ENCODE measurements around the gene ITPRID1.

The ITPRID1 gene

GRCh38 chr7:31642681-31643115 is 128.8 kb downstream of the ITPRID1 start:
- DNase-seq: no peak

- DNase-seq: no peak
These were observed 133.1 kb downstream of the ITPRID1 start for GRCh38 chr7:31646942-31647341.

GRCh38 chr7:31647511-31647910 is 133.6 kb downstream of the ITPRID1 start:
- DNase-seq: no peak

DNA sequence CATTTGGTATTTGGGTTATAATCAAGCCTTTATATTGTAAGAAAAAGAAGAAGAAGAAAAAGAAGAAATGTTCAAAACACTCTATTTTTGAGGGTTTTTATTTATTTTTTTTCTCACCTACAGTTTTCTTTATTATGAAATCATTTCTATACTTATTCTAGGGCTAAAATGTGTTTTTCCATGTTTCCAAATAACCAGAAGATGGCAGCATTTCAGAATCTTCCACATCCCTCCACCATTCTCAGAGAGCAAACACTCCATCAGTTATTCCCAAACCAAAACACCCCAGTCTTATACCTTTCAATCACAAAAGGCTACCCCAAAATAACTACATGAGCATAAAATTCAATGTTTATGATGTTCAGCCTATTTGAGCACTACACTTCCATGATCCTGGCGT is 134.4 kb downstream of the ITPRID1 start:
- DNase-seq: peak; percentile 23

DNA sequence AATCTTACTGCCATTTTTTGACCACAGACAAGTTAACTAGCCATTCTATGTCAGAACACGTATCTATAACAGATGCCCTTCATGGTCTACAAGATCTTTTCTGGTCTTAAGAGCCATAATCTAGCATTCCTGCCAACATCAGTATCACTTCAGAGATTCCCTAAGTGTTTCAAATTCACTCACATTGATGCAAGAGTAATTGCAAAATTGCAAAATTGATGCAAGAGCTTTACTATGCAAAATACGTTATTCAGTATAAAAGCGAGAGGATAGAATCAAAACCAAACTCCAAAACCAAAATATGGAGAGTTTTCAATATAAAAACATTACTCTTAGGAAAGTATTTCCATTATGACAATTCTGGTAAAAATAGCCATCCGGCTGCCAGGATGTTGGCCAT is 135.0 kb downstream of the ITPRID1 start:
- DNase-seq: no peak

GRCh38 chr7:31651234-31652062 is 137.6 kb downstream of the ITPRID1 start:
- no peak for DNase-seq

DNA sequence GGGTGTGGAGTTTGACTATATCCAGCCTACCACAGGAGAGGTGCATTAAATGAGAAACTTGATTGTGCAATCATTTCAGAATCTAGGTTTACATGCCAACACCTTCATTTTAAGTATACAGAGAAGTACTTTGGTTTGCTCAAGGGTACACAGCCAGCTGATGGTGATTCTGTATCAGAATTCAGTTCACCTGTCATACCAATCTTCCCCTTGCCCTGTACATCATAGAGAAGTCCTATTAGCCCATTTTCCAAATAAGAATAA is 138.1 kb downstream of the ITPRID1 start:
- no peak for DNase-seq

DNA sequence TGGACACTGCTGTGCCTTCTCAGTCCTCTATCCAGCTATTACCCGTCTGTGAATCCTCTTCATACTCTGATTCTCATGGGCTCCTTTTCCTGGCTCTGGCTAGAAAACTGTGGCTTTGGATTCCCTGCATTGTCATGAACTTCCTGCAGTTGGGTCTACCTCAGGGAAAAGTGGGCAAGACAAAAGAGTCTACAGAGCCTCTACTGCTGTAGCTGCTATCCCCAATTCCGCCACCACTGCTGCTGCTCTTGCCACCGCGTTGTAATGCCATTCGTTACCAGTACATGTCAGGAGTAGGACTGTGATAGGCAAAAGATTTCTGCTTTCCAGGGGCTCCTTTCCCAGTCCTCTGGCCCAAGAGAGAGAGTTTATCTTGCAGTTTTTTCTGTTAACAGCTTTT is 149.2 kb downstream of the ITPRID1 start:
- no peak for DNase-seq

DNA sequence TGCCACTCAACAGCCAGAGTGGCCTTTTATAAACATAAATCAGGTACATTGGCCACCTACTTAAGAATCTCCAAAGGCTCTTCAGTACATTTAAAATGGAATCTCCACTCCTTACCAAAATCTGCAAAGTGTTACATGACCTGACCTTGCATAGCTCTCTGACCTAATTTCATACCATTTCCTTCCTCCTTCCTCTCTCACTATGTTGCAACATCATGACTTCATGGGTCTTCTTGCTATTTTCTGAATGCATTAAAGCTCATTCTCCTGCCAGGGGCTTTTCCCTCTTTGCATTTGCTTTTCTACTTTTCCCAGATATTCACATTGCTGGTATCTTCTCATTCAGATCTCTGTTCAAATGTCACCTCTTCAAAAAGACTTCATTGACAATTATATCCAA is 151.0 kb downstream of the ITPRID1 start:
- DNase-seq: no peak

DNA sequence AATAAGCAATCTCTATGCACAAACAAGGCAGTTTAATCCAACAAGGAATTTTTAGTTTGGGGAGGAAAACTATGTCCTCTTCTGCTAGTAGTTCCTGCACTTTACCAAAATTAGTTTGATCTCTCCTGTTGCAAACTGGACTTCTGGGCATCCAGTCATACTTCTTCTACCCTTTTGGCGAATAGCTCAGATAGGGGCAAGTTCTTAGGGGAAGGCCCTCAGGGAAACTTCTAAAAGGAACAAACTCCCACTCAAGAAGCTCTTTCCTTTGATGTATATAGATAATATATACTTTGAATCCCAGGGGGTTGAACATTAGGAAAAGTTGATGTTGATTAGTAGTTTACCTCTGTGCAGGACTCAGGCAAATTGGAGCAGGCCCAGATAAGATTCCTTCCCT is 151.7 kb downstream of the ITPRID1 start:
- no peak for DNase-seq

DNA sequence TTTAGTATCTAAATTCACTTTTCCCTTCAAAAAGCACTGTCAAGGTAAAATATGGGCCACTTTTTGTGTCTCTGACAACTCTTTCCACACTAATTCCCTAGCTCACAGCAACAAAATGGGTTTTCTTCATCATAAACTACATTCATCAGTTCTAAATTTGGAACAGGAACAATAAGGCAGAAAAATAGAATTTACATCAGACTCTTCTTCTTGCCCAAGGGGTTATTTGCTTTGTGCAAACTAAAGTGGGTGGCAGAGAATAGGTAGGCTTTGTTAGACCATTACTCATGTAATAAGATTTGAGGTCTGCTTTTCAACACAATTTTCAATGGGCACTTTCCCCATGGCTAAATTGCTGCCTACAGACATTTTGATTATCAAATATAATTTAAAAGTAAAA is 155.6 kb downstream of the ITPRID1 start:
- DNase-seq: no peak

- DNase-seq: peak; percentile 82
These were observed 165.8 kb downstream of the ITPRID1 start for GRCh38 chr7:31679574-31680305.

DNA sequence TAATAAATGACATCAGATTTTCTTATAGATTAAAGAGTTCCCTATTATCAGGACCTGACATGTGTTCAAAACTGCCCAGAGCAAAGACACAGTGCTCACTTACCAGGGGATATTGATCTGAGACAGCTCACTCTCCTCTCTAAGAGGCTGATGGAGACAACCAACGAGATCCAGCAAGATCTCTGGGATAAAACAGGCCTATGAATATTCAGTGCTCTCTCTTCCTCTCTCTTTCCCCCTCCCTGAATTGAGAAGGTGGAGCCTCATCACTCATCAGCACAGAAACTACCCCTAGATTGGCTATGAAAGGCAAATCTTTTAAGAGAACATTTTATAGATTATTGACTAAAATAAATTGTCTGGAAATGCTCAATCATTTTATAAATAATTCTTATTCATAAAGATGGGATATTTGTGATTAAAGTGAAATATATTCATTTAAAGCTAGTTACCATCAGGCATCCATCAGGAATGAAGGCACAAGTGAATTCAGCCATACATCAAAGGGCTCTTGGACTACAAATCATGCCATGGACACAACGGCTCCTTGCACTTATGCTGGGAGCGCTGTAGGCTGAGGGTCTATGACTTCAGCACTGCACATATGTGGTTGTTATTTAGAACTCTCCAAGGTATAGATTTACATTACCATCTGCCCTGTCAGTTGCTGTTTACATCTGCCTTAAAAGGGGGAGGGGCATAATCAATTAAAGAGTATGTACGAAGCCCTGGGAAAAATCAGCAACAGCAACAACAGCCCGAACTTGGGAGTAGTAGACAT is 169.7 kb downstream of the ITPRID1 start:
- peak; percentile 98 for DNase-seq

DNA sequence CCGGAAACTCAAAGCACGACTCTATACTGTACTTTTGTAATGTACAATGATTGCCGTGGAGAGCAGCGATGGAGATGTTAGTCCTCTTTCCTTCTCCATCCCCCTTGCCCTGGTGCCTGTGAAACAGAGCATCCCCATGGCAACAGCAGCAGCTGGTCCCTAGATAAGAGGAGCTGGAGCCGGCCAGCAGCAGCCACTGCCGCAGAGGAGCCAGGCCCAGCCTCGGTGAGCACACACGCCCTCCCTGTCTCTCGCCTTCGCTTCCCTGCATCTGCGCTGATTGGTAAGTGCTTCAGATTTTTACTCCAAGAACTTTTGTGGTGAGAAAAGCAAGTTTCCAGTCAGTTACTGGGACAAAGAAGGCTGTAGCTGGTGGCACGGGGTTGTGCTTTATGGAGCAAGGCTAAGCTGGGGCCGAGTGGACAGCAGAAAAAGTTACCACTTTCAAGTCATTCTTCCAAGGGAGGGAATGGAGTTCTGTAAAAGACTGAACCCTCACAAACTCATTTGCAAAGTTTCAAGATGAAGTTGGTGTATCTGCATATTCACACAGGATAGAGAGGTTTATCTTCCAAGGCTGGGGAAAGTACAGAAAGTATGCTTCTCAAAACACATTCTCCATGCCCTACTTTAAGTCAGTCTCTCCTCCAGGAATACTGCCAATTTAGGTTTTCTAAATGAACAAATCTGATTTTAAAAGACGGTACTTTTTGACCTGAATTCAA is 173.3 kb downstream of the ITPRID1 start, which contains the start of gene PPP1R17:
Gene PPP1R17 (plus strand): TSS at position 192 of the 725 bp plus-strand sequence. CDS start 5,227 bp downstream, outside the sequence.
- DNase-seq: peak; percentile 71

GRCh38 chr7:31688372-31688771 is 174.5 kb downstream of the ITPRID1 start:
- DNase-seq: no peak

- DNase-seq: no peak
These were observed 175.1 kb downstream of the ITPRID1 start for GRCh38 chr7:31688996-31689395.

DNA sequence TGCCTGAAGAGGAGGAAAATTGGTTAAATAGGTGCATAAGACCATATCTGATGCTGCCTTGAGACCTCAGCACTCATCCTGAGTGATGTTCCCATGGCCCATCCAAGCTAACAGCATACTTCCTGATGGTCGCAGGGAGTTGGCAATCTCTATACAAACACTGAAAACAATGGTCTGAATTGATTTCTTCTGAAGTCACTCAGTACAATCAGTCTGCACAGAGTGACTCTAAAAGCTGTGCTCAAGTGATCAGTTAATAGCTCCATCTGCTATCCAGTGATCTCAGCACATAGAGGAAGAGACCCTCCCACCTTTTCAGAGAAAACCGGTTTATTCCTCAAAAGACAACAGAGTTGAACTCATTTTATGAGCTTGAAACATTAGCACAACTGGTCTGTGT is 177.0 kb downstream of the ITPRID1 start:
- DNase-seq: no peak

DNA sequence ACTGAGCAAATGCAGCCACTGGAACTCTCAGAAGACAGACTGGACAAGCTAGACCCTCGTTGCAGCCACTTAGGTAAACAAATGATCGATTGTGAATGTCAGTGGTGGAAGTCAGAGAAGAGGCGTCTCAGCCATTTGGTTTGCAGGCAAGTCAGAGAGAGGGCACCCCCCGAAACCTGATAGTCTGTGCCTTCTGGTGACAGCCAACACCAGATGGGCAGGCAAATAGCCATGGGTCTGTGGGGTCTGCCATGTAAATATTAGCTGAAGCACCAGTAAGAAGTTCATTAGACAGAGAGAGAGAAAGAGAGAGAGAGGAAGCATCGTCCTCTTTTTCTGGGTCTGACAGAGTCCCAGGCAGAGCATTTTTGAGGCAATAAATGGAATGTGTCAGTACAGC is 178.6 kb downstream of the ITPRID1 start:
- DNase-seq: peak; percentile 92

DNA sequence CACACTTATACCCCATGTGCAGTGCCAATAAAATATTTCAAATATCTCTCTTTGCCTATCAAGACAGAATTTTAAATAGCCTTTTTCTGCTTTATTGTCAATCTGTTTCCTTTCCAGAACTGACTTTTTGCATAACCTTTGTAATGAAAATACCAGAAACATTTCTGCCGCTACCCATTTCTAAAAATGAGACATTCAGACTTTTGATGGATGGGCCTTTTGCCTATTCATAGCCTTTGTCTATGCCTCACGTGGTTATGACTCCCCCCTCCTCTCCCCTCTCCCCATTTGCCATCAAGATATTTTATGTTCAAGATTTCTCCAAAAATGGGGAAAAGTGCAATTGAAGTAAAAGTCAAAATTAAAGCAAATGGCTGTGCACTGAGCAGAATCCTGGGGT is 179.0 kb downstream of the ITPRID1 start:
- no peak for DNase-seq

- DNase-seq: no peak
These were observed 182.1 kb downstream of the ITPRID1 start for GRCh38 chr7:31695859-31696614.

DNA sequence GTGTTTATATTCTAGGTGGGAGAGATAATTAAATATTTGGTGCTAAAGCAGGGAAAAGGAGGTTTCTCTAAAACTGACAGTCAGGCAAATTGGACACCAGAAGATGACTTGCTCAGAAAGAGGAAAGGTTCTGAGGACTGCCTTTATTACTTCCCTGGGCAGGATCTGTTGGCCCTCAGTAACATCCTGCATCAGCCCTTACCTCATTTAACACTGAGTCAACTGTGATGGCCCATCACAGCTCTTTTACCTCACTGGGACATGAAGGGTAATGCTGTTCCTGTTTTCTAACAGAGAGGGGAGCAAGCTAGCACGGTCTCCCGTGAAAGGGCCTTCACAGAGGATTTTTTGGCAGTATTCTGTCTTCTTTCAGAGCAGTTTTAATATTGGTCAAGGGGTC is 185.2 kb downstream of the ITPRID1 start:
- DNase-seq: no peak

DNA sequence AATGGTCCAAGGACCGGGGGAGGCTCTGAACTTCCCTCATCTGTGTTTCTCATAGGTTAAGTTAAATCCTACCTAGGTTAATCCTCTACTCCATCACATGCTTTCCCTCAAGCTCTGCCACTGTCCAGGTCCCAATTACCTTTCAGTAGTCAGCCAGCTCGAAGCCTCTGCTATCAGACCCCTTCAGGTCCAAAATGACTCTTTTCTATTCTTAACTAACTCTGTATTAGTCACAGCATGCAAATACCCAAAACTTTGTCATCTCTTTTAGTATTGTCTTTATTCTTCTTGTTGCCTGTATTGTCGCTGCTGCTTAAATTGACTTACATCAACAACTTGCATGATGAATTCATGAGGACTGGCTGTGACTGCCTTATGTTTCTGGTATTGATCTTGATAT is 188.5 kb downstream of the ITPRID1 start:
- no peak for DNase-seq

All from DMS 273 treated with DMSO at 0.1 percent for 48 hours (cell line).